Measurements from ENCODE around the gene PLA1A.
A peak's percentile ranks its signal among the peaks of the same experiment; 100 is the strongest.
"Not testable (repeated sequence)": the region's sequence is repeated elsewhere in the genome, so short reads cannot be mapped to it uniquely, and the experiment has no call there.

PLA1A gene

DNA sequence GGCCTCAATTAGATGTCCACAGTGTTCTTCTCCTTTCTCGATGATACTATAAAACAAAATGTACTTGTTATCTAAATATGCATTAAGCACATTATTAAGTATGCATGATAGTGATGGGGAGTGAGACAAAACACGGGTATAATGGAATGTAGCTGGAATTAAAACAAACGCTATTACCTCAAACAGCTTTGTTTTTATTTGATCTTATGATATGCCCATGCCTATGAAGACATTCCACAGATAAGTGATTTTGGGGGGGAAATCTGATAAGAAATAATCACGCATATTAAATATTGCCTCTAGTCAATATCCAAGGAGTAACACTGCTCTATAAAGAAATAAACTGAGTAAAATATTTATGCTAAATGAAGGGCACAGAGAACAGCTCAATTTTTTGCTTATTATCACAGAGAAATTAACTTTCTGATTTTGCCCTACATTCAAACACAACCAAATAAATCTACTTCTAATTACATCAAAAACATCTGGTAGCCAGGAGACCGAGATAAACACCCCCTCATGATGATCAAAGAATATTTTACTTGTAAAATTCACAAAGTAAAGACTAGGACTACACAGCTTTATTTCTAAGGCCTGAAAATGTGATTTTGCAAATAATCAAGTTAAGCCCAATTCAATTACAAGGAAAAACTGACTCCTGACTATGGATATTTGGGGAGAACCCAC is 77.6 kb downstream of the PLA1A start:
- H3K4me3 ChIP-seq (ENCODE audit: low read depth, low read length): no peak overlapping the region
- TF ChIP-seq, protein P1, sequence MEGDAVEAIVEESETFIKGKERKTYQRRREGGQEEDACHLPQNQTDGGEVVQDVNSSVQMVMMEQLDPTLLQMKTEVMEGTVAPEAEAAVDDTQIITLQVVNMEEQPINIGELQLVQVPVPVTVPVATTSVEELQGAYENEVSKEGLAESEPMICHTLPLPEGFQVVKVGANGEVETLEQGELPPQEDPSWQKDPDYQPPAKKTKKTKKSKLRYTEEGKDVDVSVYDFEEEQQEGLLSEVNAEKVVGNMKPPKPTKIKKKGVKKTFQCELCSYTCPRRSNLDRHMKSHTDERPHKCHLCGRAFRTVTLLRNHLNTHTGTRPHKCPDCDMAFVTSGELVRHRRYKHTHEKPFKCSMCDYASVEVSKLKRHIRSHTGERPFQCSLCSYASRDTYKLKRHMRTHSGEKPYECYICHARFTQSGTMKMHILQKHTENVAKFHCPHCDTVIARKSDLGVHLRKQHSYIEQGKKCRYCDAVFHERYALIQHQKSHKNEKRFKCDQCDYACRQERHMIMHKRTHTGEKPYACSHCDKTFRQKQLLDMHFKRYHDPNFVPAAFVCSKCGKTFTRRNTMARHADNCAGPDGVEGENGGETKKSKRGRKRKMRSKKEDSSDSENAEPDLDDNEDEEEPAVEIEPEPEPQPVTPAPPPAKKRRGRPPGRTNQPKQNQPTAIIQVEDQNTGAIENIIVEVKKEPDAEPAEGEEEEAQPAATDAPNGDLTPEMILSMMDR (IDR thresholded peaks at IDR 0.05; ENCODE audit: insufficient read depth, low read length, missing control alignments): no peak
- POLR2A ChIA-PET: interaction anchor here (0.6 to 0.7 kb wide), 2 partner anchors 12 to 207 kb away, joined by 3 to 7 read pairs; partner anchors contain the start of gene POGLUT1
- DNase-seq (ENCODE audit: low read depth, low spot score): no peak
- CTCF ChIA-PET: interaction anchor here (0.8 to 2.6 kb wide), 5 partner anchors 8 to 153 kb away, joined by 3 to 11 read pairs (median 4); no protein-coding TSS in a partner anchor

DNA sequence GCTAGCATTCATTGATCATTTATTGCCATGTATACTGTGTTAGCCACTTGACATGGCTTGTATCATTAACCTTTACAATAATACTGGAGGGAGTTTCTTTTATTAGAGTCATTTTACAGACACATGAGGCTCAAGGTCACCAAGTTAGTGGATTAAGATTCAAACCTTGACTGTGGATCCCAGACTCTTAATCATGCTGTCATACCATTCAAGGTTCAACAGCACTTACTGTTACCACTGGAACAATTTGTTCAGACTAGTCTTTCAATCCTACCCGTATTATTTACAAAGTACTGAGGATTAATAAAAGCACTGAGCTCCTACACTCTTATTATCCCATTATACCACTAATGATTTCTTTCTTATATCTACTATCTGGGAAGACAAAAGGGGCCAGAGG is 78.3 kb downstream of the PLA1A start:
- CTCF ChIA-PET: interaction anchor here (0.9 to 2.6 kb wide), 8 partner anchors 8 to 793 kb away, joined by 3 to 11 read pairs (median 4); no protein-coding TSS in a partner anchor
- POLR2A ChIA-PET: interaction anchor here (0.6 to 1.5 kb wide), 3 partner anchors 13 to 207 kb away, joined by 3 to 4 read pairs (median 3); partner anchors contain the start of gene POGLUT1
- TF ChIP-seq, protein P1 (IDR thresholded peaks at IDR 0.05; ENCODE audit: insufficient read depth, low read length, missing control alignments): no peak
- peak overlapping the region; percentile 74 for H3K4me3 ChIP-seq (ENCODE audit: low read depth, low read length)
- no peak for DNase-seq (ENCODE audit: low read depth, low spot score)

DNA sequence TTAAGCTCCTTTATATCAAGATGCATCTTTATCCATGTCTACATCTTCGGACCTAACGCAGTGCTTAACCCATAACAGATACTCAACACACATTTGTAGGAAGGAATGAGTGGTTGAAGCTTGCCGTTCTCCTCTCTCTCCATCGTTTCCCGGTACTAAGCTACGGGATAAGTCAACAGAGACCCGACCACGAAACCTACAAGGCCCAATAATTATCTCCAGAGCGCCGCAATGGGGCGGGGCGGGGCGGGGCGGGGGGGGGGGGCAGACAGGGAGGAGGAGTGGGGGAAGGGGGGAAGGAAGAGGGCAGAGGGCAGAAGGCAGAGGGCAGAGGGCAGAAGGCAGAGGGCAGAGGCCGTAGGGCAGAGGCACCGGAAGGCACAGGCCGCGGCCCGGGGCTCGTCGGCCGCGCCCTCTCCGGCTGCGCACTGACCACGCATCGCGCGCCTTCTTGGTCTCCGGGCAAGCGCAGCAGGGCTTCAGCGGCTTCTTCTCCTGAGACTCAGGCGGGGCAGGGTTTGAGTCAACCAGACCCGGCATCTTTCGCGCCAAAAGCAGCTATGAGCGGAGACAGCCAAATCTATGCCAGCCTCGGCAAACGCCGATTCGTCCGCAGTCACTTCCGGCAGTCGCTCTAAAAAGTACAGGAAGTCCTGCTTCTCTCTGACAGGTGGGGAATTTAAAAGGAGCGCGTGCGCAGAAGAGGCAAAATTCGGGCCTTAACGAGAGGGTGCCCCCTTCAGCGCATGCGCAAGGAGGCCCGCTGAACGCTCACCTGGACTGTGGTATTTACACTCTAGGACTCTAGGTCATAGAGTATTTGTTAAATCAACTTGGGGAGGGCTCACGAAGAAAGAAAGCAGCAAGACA is 79.3 kb downstream of the PLA1A start, which contains the start of gene COX17:
Gene COX17, minus strand, starts transcription at position 636 of the 870 bp plus-strand sequence. Its CDS starts 96 bp downstream, at position 540.
- peak; percentile 71 for DNase-seq (ENCODE audit: low read depth, low spot score)

DNA sequence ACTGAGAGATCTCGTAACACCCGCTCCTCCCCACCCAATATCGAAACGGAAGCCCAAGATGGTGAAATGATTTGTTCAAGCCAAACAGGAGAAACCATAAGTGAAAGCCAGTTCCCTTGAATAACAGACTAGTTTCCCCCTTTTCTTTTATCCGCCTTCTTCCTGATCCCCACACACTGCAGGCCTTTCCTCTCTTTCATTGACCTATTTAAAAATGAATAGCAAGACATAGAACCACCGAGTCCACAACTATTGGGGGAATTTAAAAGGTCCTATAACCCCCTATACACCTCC is 79.9 kb downstream of the PLA1A start:
- ChIA-PET CTCF (interaction anchor here (1.6 kb wide), 1 partner anchor 268 kb away, joined by 3 read pairs; no protein-coding TSS in a partner anchor), POLR2A (interaction anchor here (1.0 to 1.5 kb wide), 2 partner anchors 15 to 355 kb away, joined by 3 to 4 read pairs; no protein-coding TSS in a partner anchor)
- TF ChIP-seq, protein P1 (IDR thresholded peaks at IDR 0.05; ENCODE audit: insufficient read depth, low read length, missing control alignments): no peak

More for the DNA sequence above, 79.3 kb downstream of the PLA1A start, which contains the start of gene COX17:
- TF ChIP-seq, protein P1 (IDR thresholded peaks at IDR 0.05; ENCODE audit: insufficient read depth, low read length, missing control alignments): no peak
- ChIA-PET POLR2A (interaction anchor here (0.8 to 1.5 kb wide), 4 partner anchors 12 to 354 kb away, joined by 3 to 4 read pairs (median 3); no protein-coding TSS in a partner anchor), CTCF (interaction anchor here (0.9 to 2.6 kb wide), 8 partner anchors 11 to 794 kb away, joined by 3 to 11 read pairs (median 4); no protein-coding TSS in a partner anchor)
- peak within 1 kb of the TSS; percentile 74 for H3K4me3 ChIP-seq (ENCODE audit: low read depth, low read length)

DNA sequence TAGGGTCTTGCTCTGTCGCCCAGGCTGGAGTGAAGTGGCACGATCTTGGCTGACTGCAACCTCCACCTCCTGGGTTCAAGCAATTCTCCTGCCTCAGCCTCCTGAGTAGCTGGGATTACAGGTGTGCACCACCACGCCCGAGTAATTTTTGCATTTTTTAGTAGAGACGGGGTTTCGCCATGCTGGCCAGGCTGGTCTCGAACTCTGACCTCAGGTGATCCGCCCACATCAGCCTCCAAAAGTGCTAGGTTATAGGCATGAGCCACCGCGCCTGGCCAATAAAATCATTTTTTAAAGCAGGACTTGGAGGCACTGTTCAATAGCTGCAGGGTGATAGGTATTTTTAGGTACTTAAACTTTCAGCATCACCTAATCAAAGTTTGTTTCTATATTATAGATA is 80.5 kb downstream of the PLA1A start:
- DNase-seq (ENCODE audit: low read depth, low spot score); H3K4me3 ChIP-seq (ENCODE audit: low read depth, low read length); POLR2A ChIA-PET: not testable (repeated sequence)
- CTCF ChIA-PET: interaction anchor here (0.6 to 3.6 kb wide), 3 partner anchors 11 to 210 kb away, joined by 3 to 37 read pairs (median 20); no protein-coding TSS in a partner anchor

More for the DNA sequence above, 79.9 kb downstream of the PLA1A start:
- peak overlapping the region; percentile 74 for H3K4me3 ChIP-seq (ENCODE audit: low read depth, low read length)
- no peak for DNase-seq (ENCODE audit: low read depth, low spot score)

Data from AG04449 (cell line).